ENCODE measurements around the gene RABGAP1. TPM values are rescaled to one million over a fixed set of nuclear protein-coding genes. Genes with fewer than 3 reads are reported as not detected.

The RABGAP1 gene
- total and polyA plus RNA-seq, 4 donors = 3.8 to 25.7 (median 10.5) TPM

DNA sequence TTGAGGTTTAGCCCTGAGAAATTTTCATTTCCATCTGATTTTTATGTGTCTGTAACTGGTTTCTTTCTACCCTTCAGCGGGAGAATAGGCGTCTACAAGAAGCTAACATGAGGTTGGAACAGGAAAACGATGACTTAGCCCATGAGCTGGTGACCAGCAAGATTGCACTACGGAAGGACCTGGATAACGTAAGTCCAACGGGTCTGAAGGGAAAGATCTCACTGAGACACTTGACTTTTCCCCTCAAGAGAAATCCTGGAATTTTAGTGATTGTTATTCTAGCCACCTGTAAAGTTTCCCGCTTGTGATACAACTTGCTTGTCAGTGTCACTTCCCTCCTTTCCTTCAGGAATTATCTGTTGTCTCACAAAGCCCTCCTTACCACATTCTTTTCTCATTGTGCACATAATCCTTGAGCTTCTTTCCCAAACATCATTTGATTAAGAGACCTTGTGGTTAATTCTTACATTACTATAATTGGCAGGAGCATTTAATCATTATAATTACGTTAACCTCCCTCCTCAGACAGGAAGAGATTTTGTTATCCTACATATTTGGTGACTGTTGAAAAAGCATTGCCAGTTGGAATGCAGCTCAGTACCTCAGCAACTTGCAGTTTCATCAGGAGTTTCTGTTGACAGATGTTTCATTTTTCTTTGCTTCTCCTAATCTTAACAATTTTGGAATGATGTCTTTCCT, 149.5 kb downstream of the RABGAP1 start (continued):
- no peak for TF ChIP-seq FOXA1 (IDR thresholded peaks at IDR 0.05)
- TF ChIP-seq TAF1 (conservative IDR thresholded peaks at IDR 0.05) = no peak
- TF ChIP-seq, protein P1, sequence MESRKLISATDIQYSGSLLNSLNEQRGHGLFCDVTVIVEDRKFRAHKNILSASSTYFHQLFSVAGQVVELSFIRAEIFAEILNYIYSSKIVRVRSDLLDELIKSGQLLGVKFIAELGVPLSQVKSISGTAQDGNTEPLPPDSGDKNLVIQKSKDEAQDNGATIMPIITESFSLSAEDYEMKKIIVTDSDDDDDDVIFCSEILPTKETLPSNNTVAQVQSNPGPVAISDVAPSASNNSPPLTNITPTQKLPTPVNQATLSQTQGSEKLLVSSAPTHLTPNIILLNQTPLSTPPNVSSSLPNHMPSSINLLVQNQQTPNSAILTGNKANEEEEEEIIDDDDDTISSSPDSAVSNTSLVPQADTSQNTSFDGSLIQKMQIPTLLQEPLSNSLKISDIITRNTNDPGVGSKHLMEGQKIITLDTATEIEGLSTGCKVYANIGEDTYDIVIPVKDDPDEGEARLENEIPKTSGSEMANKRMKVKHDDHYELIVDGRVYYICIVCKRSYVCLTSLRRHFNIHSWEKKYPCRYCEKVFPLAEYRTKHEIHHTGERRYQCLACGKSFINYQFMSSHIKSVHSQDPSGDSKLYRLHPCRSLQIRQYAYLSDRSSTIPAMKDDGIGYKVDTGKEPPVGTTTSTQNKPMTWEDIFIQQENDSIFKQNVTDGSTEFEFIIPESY (IDR thresholded peaks at IDR 0.05) = no peak
- no peak for TF ChIP-seq HNF4G (IDR thresholded peaks at IDR 0.05)
- TF ChIP-seq YY1 (IDR thresholded peaks at IDR 0.05) = no peak

DNA sequence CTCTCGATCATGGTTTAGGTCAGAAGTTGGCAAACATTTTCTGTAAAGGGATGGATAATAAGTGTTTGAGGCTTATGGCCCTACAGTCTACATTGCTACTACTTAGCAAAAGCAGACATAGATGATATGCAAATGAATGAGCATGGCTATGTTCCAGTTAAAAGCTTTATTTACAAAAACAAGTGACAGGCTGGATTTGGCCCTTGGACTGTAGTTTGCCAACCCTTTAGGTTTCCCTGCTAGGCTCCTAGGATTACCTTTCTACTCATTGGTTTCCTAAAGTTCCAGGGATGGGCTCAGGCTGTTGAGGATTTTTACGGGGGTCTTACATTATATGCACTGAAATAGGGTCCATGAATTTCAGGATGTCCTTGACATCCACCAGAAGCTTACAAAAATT, 150.1 kb downstream of the RABGAP1 start:
- 82% methylated on average over 2 of the region's 2 CpGs for WGBS
- TF ChIP-seq JUND (IDR thresholded peaks at IDR 0.05) = no peak
- no peak for TF ChIP-seq RXRA (IDR thresholded peaks at IDR 0.05)
- TF ChIP-seq RAD21 (IDR thresholded peaks at IDR 0.05) = no peak
- TF ChIP-seq, protein P2, sequence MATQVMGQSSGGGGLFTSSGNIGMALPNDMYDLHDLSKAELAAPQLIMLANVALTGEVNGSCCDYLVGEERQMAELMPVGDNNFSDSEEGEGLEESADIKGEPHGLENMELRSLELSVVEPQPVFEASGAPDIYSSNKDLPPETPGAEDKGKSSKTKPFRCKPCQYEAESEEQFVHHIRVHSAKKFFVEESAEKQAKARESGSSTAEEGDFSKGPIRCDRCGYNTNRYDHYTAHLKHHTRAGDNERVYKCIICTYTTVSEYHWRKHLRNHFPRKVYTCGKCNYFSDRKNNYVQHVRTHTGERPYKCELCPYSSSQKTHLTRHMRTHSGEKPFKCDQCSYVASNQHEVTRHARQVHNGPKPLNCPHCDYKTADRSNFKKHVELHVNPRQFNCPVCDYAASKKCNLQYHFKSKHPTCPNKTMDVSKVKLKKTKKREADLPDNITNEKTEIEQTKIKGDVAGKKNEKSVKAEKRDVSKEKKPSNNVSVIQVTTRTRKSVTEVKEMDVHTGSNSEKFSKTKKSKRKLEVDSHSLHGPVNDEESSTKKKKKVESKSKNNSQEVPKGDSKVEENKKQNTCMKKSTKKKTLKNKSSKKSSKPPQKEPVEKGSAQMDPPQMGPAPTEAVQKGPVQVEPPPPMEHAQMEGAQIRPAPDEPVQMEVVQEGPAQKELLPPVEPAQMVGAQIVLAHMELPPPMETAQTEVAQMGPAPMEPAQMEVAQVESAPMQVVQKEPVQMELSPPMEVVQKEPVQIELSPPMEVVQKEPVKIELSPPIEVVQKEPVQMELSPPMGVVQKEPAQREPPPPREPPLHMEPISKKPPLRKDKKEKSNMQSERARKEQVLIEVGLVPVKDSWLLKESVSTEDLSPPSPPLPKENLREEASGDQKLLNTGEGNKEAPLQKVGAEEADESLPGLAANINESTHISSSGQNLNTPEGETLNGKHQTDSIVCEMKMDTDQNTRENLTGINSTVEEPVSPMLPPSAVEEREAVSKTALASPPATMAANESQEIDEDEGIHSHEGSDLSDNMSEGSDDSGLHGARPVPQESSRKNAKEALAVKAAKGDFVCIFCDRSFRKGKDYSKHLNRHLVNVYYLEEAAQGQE (IDR thresholded peaks at IDR 0.05) = no peak
- TF ChIP-seq NR2F2 (IDR thresholded peaks at IDR 0.05) = no peak
- peak; percentile 27 for TF ChIP-seq FOXA2 (IDR thresholded peaks at IDR 0.05)
- peak; percentile 68 to 85 for TF ChIP-seq HNF4A (conservative IDR thresholded peaks at IDR 0.05)
- peaks cover 0 to 24% (median 4%) of the 10 kb centered on the region in 4 donors for H3K36me3 ChIP-seq (ENCODE audit: control insufficient read depth in 4 of 4, insufficient read depth in 3 of 4, low read depth in 1 of 4, low read length in 3 of 4)

DNA sequence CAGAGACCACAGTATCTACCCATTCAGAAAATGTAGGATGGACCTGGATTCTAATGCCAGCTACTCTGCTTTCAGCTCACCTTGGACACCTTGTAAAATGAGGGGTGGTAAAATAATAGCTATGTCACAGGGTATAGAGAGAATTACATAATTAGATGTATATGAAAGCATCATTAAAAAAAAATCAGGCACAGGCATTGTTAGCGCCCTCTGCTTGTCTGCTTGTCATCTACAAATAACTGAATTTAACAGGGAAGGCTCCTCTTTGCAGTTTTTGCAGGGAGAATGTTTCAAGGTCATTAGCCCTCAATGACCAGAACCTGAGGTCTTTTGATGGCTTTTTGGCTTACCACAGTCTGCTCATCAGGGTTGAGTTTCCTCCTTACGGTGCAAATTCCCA, 150.6 kb downstream of the RABGAP1 start:
- H3K27me3 ChIP-seq (ENCODE audit: control insufficient read depth in 4 of 4, insufficient read depth in 4 of 4, low read length in 3 of 4) = no peaks in the 10 kb centered on the region
- H3K9ac ChIP-seq (ENCODE audit: low read depth in 1 of 2, low read length in 2 of 2) = no peak overlapping the region
- H3K4me1 ChIP-seq (ENCODE audit: control insufficient read depth in 4 of 4, insufficient read depth in 4 of 4, low read length in 3 of 4) = peaks cover 2 to 9% (median 4%) of the 10 kb centered on the region in 4 donors
- 94% methylated on average over 2 of the region's 2 CpGs for WGBS
- no peaks in the 10 kb centered on the region for H3K9me3 ChIP-seq (ENCODE audit: control insufficient read depth in 4 of 4, low read length in 3 of 4)
- peaks cover 0 to 27% (median 4%) of the 10 kb centered on the region in 4 donors for H3K36me3 ChIP-seq (ENCODE audit: control insufficient read depth in 4 of 4, insufficient read depth in 3 of 4, low read depth in 1 of 4, low read length in 3 of 4)
- no peak for DNase-seq (ENCODE audit: low spot score)
- TF ChIP-seq HNF4G (IDR thresholded peaks at IDR 0.05) (no peak), RXRA (IDR thresholded peaks at IDR 0.05) (no peak), NR2F2 (IDR thresholded peaks at IDR 0.05) (no peak)
- TF ChIP-seq, protein P1 (IDR thresholded peaks at IDR 0.05) = no peak
- H3K27ac ChIP-seq (ENCODE audit: low read depth in 1 of 2, low read length in 2 of 2) = no peak overlapping the region
- H3K4me3 ChIP-seq (ENCODE audit: low read depth in 1 of 3, low read length in 3 of 3) = no peak overlapping the region

More for the DNA sequence above, 150.1 kb downstream of the RABGAP1 start:
- Histone ChIP-seq H3K9me3 (ENCODE audit: control insufficient read depth in 4 of 4, low read length in 3 of 4) (no peaks in the 10 kb centered on the region), H3K9ac (ENCODE audit: low read depth in 1 of 2, low read length in 2 of 2) (no peak overlapping the region), H3K27ac (ENCODE audit: low read depth in 1 of 2, low read length in 2 of 2) (no peak overlapping the region), H3K4me3 (ENCODE audit: low read depth in 1 of 3, low read length in 3 of 3) (no peak overlapping the region), H3K4me1 (ENCODE audit: control insufficient read depth in 4 of 4, insufficient read depth in 4 of 4, low read length in 3 of 4) (peaks cover 2 to 9% (median 4%) of the 10 kb centered on the region in 4 donors), H3K27me3 (ENCODE audit: control insufficient read depth in 4 of 4, insufficient read depth in 4 of 4, low read length in 3 of 4) (no peaks in the 10 kb centered on the region)
- DNase-seq (ENCODE audit: low spot score) = no peak
